Fibroblast of peridontal ligament (primary cell): Measurements from ENCODE around the gene CCDC85C.

Source experiments
- DNase-seq: peaks from one replicate; pipeline ENCODE4 v3.0.0-alpha.2; 2010; ENCODE audit errors: extremely low read depth

CCDC85C gene

DNA sequence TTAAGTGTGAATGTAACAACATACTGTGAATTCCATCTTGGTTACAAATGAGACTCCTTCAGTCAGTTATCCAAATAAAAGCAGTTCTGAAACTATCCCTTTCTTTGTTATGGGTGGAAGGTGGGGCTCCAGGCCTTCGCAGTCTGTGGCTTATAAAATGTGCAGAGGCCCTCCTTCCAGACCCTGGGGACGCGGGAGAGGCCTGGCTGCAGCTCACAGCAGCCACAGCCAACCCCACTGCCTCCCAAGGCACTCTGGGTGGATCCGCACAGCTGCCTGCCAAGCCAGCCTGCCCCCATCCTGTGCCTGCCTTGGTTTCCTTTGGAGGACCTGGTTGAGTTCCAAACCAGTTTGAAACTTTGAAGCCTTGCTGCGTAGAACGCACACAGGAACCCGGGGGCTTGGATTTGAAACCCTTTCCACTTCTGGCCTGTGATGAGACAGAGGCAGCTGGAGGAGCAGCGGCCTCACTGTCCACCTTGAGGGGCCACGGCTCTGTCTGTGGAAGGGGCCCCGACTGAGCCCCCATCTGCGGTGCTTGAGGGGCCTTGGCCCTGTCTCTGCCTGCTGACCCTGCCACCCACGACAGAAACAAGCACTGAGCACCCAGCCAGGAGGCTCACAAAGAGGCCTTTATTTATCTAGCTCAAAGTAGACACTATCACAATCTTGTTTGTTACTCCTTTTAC is 92.4 kb downstream of the CCDC85C start:
- DNase-seq, result peak; percentile 74

DNA sequence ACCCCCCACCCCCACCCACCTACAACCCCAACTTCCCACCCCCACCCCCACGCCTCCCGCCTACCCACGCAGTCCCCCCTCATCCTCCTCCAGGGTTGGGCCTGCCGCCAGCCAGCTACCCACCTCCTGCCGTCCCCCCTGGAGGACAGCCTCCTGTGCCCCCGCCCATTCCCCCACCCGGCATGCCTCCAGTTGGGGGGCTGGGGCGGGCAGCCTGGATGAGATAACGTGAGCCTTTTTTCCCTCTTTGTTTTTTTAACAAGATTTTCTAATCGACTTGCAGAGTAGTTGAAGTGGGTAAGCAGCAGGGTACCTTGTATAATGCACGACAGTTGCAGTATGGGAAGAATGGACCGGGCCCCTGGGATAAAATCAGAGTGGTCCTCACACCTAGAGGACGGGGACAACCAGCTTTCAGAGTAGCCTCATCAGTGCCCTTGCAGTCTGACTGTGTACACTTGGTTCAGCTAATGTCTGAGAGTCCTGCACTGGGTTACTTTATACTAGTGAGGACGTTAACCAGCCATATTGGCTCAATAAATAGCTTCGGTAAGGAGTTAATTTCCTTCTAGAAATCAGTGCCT is 93.4 kb downstream of the CCDC85C start:
- DNase-seq, result no peak

DNA sequence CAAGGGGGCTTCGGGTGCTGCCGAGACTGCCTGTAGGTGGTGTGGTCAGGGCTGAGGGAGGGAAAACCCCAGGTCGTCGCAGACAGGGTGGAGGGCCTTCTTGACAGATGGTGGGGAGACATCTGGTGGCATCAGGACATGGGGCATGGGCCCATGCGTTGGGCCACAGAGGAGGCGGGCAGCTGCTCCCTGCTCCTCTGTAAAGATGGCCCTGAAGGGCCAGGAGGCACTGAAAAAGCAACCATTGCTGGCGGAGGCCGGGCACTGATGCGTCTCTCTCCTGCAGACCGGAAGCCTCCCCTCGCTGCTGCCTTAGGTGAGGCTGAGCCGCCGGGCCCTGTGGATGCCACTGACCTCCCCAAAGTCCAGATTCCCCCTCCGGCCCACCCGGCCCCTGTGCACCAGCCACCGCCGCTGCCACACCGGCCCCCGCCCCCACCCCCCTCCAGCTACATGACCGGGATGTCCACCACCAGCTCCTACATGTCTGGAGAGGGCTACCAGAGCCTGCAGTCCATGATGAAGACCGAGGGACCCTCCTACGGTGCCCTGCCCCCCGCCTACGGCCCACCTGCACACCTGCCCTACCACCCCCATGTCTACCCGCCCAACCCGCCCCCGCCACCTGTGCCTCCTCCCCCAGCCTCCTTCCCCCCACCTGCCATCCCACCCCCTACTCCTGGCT is 94.0 kb downstream of the CCDC85C start:
- no peak for DNase-seq

DNA sequence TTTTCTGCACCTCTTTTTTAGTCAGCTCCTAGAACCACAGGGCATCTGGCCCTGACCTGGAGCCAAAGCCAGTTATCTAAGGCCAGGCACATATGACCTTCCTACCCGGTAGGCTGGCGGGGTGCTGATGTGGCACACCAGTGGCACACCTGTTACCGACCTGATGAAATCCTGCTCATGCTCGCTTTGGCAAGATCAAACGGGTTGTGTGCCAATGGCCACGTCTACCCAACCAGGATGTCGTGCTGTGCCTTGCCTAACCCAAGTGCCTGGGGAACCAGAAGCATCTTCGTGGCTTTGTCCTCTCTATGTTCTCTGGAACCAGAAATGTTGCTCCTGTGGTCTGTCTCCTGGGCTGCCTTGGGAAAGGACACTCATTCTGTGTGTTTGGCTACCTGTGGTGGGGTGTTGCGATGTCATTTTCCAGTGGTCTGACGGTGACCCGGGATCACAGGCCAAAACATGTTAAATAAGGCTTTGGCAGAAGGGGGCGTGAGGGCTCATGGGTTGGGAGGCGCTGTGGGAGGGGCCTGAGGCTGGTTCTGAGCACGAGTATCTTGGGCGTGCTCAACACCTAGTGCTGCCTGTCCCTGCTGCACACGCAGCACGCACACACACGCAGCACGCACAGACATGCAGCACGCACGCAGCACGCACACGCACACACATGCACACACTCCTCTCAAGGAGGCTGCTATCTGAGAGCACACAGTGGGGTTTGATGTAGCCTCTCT is 94.9 kb downstream of the CCDC85C start:
- DNase-seq, result no peak

DNA sequence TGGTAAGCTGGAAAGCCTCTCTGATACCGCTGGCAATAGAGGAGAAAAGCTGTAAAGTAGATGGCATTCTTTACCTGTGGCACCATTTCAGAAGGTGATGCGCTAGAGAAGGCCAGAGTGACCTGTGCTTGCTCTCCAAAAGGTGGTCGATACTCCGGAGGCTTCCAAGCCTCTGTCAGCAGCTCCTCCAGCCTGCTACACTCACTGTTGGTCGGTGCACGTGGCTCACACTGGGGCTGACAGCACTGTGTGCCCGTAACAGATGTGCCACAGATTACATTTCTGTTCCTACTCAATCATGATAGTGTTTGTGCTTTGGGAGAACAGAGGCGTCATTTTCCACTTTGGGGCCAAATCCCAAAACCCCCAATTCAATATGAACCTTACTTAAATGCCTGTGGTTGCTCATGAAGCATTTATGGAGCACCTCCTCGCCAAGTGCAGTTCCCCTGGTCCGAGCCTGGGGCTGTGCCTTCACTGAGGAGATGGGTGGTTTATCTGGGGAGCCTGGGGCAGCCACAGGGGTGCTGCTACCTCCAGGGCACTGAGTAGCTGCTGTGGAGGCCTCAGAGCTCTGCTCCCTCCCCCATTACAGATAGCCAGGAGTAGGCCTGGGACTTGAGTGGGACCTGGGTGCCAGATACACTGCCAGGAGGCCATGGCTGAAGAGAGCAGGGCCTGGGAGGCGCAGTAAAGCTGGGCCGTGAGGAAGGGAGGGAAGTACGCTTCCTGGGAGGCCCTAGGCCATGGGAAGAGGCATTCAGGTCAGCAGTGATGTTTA is 96.0 kb downstream of the CCDC85C start:
- DNase-seq, result no peak

DNA sequence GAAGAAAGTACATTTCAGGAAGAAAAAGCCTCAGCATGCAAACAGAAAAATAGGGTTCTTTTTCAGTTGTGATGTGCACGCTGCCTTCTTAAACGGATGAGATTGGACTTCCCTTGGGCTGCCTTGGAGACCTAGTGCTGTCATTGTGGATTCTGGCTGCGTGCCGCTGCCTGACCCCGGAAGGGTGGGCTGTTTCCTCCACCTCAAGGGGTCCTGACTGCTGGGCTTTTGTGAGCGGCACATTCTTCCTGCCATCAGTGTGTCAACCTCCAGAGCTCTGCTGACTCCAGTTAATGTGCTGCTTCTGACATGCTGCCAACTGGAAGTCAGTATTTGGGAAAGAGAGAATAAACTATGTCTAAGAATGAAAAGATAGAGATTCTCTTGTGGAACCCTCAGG is 97.7 kb downstream of the CCDC85C start:
- DNase-seq, result no peak

DNA sequence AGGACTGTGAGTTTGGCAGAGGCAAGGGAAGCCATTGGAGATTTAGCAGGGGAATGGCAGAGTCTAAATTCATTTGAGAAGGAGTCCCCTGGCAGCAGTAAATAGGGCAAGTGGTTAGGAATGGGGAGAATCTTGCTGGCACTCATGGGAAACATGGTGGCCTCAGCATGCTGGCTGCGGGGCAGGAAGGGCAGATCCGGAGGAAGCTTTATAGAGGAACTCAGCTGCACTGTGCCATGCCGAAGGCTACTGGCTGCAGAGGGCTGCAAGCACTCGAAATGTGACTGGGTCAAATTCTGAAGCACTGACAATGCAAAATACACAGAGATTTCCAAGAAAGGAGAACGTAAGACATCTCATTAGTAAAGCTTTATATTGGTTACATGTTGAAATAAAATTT is 98.9 kb downstream of the CCDC85C start:
- DNase-seq, result no peak

DNA sequence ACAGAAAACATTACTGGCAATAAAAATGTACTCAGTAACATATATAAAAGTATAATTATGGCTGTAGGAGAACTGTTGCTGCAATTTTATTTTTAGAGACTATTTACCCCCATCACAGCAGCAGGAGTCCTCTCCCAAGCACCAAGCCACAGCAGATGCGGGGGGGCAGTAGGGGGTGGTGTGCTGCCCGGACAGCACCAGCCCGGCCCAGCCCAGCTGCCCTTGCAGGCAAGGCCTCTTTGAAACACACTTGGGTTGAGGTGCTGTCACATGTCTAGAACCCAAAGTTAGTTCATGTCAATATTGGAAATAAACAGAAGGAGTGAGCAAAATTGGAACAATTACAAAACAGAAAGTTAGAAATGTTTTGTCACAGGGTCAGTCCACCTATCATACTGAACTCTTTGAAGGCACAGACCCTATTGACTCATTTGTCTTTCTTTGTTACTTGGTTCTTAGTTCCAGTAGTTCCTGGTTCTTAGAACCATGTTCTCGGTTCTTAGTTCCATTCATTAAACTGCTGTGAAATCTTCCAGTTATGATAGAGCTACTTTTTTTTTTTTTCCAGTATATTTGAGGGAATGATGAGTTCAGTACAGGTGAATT is 100.1 kb downstream of the CCDC85C start:
- no peak for DNase-seq

DNA sequence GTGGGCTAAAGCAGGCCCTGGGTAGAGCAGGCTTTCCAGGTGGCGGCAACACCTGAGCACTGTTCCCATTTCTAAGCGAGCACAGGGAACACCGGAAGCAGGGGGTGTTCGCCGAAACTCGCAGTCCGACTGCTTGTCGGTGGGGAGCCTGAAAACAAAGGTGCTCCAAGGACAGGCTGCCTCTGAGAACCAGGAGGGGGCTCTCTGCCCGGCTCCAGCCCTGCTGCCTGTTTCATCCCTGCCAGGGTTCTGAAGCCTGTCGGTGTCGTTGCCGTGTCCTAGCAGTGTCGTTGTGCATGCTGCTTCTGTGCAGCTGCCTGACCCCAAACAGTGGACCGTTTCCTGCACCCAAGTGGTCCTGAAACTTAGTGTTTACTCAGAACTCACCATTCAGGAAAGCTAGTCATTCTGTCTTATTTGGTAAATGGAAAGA is 101.0 kb downstream of the CCDC85C start:
- DNase-seq, result no peak

DNA sequence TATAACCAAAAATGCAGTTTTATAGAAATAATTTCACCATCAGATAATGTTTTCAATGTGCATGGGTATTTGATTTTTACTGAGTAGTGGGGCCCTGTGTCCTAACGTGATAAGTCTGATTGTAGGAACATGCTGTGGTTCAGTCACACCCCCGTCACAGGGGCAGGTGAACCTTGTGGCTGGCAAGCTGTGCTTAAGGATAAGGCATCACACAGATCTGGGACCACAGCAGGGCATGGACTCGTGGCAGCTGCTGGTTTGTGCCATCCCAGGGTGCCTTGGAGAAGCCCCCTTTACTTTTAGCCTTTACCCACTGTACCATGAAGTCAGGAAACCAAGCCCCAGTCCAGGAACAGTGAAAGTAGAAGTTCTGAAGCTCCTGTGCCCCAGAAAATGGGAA is 106.1 kb downstream of the CCDC85C start:
- DNase-seq, result no peak

DNA sequence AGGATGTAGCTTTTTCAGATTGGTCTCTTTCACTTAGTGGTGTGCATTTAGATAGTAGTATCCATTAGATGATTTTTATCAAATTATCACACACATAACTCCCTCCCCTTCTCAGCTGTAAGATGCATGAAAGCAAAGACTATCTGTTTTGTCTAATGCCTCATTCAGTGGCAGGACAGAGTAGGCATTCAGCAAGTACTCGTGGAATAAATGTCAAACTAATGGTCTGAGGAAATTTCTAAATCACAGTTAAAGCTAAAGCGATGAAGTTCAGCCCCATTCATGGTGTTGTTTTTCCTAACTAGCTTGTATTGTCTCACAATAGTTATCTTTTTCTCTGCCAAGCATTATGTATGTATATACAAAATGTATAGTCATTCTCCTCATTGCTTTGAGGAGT is 106.7 kb downstream of the CCDC85C start:
- DNase-seq, result no peak

DNA sequence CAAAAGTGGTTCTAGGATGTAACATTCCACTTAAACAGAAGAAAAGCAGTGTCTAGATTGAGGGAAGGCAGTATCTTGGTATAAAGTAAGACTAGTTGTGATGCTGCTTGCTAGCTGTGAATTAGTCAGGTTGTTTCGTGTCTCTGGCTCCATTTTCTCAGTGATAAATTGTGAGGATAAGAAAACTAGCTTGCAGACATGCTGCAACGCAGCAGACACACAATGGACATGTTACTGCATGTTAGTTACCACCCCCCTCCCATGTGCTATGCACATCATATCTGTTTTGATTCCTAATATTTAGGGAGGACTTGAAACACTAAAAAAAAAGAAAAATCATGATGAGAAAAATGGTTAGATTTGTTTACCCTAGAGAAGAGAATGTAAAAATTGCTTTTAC is 119.9 kb downstream of the CCDC85C start:
- DNase-seq, result no peak

DNA sequence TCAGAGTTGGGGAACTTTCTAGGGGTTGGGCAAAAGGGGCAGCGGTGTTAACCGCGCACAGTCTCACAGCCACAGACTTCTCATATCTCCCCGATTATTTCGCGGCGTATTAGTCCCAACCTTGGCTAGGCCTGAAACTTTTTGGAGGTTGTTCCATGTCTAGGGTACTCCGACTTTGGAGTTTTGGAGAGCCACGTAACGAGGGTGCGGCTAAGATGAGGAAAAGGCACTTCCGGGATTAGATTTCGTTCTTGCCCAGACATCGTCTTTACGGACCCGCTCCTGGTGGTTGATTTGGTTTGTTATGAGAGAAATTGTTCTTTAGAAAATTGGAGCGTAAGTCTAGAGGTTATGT is 122.3 kb downstream of the CCDC85C start:
- peak; percentile 52 for DNase-seq

DNA sequence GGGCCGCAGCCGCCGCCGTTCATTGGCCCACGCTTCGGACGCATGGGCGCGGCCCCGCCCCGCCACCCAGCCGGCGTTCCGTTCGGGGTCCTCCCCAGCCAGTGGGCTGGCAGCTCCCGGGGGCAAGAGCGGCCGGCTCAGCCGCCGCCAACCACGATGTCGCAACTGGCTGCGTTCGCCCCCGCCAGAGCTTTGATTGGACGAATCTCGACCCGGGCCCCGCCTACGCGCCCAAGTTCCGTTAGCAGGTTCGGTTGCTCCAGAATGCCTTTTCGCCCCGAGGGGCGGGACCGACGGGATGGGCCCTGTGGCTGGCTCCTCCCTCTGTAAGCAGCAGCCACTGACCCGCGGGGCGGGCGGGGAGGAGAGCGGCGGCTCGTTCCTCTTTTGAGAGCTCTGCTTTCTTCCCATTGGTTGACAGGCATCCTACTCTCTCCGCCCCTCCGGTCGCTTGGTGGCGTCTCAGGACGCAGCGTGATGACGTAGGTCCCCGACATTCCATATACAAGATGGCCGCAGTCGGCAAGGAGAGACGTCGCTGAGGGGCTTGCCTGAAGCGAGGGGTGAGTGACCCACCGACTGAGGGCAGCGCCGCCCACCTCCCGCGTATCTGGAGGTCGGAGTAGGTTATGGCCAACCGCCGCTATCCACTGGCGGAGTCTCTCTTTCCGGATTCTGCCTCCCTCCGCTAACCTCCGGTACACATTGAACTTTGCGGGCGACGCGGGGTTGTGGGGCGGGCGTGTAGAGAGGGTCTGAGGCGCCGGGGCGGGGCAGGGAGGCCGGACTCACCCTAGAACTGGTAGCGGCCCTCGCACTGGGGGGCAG is 122.9 kb downstream of the CCDC85C start, which contains the start of gene CCNK:
Gene CCNK, plus strand, starts transcription at position 493 of the 828 bp plus-strand sequence. CDS start 11,269 bp downstream, outside the sequence.
- peak; percentile 99 for DNase-seq

DNA sequence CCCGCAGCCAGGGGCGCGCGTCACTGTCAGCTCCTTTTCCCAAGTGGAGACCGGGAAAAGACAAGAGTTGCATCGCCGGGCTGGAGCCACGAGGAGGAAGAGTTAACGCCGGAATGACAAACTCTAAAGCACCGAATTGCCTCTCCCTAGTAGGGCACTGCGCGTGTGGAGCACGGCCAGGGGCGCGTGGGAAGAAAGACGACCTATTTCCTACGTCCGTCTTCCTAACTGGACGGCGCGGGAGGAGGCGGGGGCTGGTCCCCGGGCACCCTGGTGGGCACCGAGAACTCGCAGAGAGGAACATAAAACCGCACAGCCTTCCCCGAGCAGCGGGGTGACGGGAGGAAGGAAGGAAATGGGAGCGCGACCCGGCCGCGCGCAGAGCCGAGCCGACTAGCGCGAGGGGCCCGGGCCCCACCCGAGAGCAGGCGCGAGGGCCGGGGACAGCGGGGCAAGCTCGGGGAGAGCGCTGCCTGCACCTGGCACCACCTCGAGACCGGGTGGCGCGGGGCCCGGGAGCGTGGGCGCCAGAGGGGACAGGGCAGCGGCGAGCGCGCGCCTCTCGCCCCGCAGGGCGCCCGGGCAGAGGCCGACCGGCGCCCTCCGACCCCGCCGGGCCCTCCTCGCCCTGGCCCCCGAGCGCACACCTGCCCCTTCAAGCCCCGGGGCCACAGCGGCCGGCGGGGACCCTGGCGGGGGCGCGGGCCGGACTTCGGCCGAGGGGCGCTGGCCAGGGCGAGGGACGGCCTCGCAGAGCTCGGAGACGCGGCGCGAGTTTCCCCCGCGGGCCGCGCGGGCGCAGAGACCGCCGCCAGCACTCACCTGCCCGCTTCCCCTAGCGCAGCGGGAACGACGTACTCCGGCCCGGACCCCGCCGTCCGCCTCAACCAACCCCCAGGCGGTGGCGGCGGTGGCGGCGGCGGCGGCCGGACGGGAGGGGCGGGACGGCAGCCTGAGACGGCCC is 123.8 kb downstream of the CCDC85C start, which contains the start of gene SETD3:
Gene SETD3, minus strand, starts transcription at position 954 of the 964 bp plus-strand sequence. CDS start 15,054 bp downstream, outside the sequence.
- peak; percentile 48 for DNase-seq

DNA sequence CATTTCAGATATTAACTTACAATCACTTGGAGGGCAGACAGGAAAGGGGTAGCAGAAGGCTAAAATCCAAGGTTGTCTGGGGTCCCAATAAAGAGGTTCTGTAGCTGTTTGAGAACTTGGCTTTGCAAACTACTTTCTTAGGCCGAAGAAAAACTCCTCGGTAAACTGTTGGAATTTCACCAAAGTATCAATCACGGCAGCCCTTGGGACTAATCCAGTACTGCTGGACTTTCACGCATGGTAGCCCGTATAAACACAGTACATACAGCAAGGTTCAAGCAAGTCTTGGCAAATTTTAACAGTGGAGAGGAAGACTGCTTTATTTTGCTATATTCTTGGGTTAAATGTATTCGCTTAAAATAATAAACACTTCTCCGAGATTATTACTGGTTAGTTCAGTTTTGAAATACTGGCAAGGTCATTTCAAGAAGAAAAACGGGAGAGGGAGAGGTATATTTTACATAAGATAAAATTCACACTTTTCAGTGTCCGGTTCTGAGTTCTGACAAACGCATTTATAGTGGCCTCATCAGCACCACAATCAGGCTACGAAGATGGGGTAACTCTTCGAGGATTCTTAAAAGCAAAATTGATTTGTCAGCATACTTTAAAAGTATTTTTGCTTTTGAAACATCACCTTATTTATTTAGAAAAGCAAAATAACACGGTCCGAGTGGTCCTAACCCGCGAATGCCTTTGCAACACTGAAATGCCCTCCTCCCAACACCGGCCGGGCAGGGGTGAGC is 124.7 kb downstream of the CCDC85C start:
- peak; percentile 40 for DNase-seq

DNA sequence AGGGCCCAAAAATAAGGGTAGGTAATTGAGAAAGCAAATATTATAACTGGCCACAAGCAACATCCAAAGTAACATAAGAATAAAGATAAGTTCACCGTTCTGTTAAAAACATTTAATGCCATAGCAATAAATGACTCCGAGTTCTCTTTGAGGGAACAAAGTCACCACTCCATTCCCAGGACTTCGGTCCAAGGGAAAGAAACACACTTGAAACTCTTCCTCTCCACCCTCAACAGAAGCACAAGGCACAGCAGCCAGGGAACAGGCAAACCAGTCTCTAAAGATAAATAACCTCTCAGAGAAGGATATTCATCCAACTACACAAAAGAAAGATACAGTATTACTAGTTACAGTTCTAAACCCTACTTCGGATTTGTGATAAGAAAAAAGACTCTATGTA is 125.9 kb downstream of the CCDC85C start:
- no peak for DNase-seq

DNA sequence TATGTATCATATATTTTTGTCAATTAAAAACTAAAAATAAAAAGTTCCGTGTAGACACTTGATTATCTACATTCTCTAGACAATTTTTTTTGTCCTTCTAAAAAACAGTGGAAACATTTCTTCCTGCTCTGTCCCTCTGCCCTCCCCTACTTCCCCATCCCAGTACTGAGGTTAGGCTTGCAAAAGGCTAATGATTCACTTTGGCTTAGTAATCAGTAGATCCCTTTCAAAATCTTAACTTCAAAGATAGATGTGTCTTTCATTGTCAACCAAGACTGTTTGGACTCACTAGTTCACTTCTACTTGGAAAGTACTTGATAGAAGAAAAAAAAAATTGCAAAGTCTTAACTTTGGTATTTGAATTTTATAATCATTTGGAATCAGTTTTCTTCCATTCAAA is 127.1 kb downstream of the CCDC85C start:
- DNase-seq, result peak; percentile 34
